HG03175 (cell line): ENCODE results near the gene ICOSLG.
"Not testable (repeated sequence)": the region's sequence is repeated elsewhere in the genome, so short reads cannot be mapped to it uniquely, and the experiment has no call there.

Experiments
- ATAC-seq: cut with Tn5 transposase; IDR thresholded peaks from one replicate; pipeline ENCODE4 v1.9.1; 2021; ENCODE audit warnings: mild to moderate bottlenecking, moderate library complexity; ENCODE audit not compliant: unreplicated experiment

The ICOSLG gene

GRCh38 chr21:44184862-44185261 lies 55.9 kb downstream of the ICOSLG start:
- not testable (repeated sequence) for ATAC-seq

GRCh38 chr21:44182202-44182601 lies 58.5 kb downstream of the ICOSLG start:
- not testable (repeated sequence) for ATAC-seq

GRCh38 chr21:44181506-44181905 lies 59.2 kb downstream of the ICOSLG start:
- ATAC-seq, result not testable (repeated sequence)

GRCh38 chr21:44176127-44176526 lies 64.6 kb downstream of the ICOSLG start:
- ATAC-seq, result not testable (repeated sequence)

GRCh38 chr21:44175189-44175588 lies 65.6 kb downstream of the ICOSLG start:
- not testable (repeated sequence) for ATAC-seq
